GM12878 (cell line): ENCODE measurements around the gene CD82. TPM values are rescaled to one million over a fixed set of nuclear protein-coding genes. Genes with fewer than 3 reads are reported as not detected.

ENCODE experiments used
- BHLHE40 ChIP-seq, 2 experiments: fragments of 450-650 bp in 1 of 2; IDR thresholded peaks; 2 replicates each; pipeline ENCODE4 v1.6.1; 2011 to 2017; ENCODE audit warnings: low read depth in 2 of 2, borderline replicate concordance in 1 of 2, improper control_type of control experiment in 1 of 2, low read length in 1 of 2, mild to moderate bottlenecking in 1 of 2
- BMI1 ChIP-seq: fragments of 450-650 bp; IDR thresholded peaks from 2 replicates; pipeline ENCODE4 v1.6.1; 2016; ENCODE audit warnings: mild to moderate bottlenecking, moderate library complexity, borderline replicate concordance
- CEBPB ChIP-seq, 2 experiments: fragments of 150-350 bp in 1 of 2; IDR thresholded peaks; 2 replicates each; pipeline ENCODE4 v1.6.1; 2012 to 2014; ENCODE audit warnings: low read depth in 2 of 2, low read length in 2 of 2, borderline replicate concordance in 1 of 2, inconsistent platforms in 1 of 2
- ELK1 ChIP-seq: IDR thresholded peaks from 2 replicates; pipeline ENCODE4 v1.6.1; 2012; ENCODE audit warnings: low read depth, low read length, improper control_type of control experiment
- IRF4 ChIP-seq: IDR thresholded peaks from 2 replicates; pipeline ENCODE4 v1.6.1; 2011; ENCODE audit warnings: low read depth, low read length
- NFIC ChIP-seq: IDR thresholded peaks from 2 replicates; pipeline ENCODE4 v1.6.1; 2012; ENCODE audit warnings: low read depth, mild to moderate bottlenecking, inconsistent platforms, low read length, moderate library complexity
- NFXL1 ChIP-seq: fragments of 450-650 bp; IDR thresholded peaks from 2 replicates; pipeline ENCODE4 v1.6.1; 2017; ENCODE audit warnings: antibody characterized with exemption, mild to moderate bottlenecking, borderline replicate concordance
- POU2F2 ChIP-seq: IDR thresholded peaks from 3 replicates; pipeline ENCODE4 v1.6.1; 2011; ENCODE audit warnings: low read depth, mild to moderate bottlenecking, low read length, borderline replicate concordance
- RAD51 ChIP-seq: fragments of 450-650 bp; IDR thresholded peaks from 2 replicates; pipeline ENCODE4 v1.6.1; 2016; ENCODE audit warnings: moderate library complexity, mild to moderate bottlenecking, inconsistent platforms
- REST ChIP-seq: IDR thresholded peaks from 2 replicates; pipeline ENCODE4 v1.6.1; 2012; ENCODE audit warnings: mild to moderate bottlenecking, low read depth, low read length
- SMARCA5 ChIP-seq: fragments of 450-650 bp; IDR thresholded peaks from 2 replicates; pipeline ENCODE4 v1.6.1; 2017; ENCODE audit warnings: mild to moderate bottlenecking
- SMC3 ChIP-seq: IDR thresholded peaks from 2 replicates; pipeline ENCODE4 v1.6.1; 2011; ENCODE audit warnings: low read length, improper control_type of control experiment, borderline replicate concordance
- STAT1 ChIP-seq: fragments of 450-650 bp; conservative IDR thresholded peaks from 2 replicates; pipeline ENCODE4 v1.6.1; 2014; ENCODE audit warnings: antibody characterized with exemption, mild to moderate bottlenecking
- TCF12 ChIP-seq: IDR thresholded peaks from 2 replicates; pipeline ENCODE4 v1.6.1; 2011; ENCODE audit warnings: low read depth, mild to moderate bottlenecking, low read length
- USF1 ChIP-seq: IDR thresholded peaks from 2 replicates; pipeline ENCODE4 v1.6.1; 2011; ENCODE audit warnings: borderline replicate concordance, low read depth, mild to moderate bottlenecking, moderate library complexity, mixed read lengths, low read length; ENCODE audit not compliant: insufficient read depth; ENCODE audit errors: extremely low read length
- ZBTB40 ChIP-seq: fragments of 450-650 bp; IDR thresholded peaks from 2 replicates; pipeline ENCODE4 v1.6.1; 2016; ENCODE audit warnings: mild to moderate bottlenecking, moderate library complexity, borderline replicate concordance
- ZNF24 ChIP-seq: fragments of 450-650 bp; IDR thresholded peaks from 2 replicates; pipeline ENCODE4 v1.6.1; 2017; ENCODE audit warnings: antibody characterized with exemption, mild to moderate bottlenecking
- polyA plus RNA-seq, 11 experiments: library from polyadenylated mRNA; depleted of rRNA in 4 of 11; unstranded in 6 of 11; stranded (reverse) in 5 of 11; fragments of >200 nt; fragmentation: Nextera tagmentation in 4 of 11; fragmentation: Illumina TruSeq in 1 of 11; extraction: Ambion mirVana in 4 of 11; extraction: Trizol in 1 of 11; gene quantifications; 1 replicate in 1 of 11; 2 replicates in 10 of 11; pipeline versions ENCODE4 v1.2.1 to v1.2.3, GENCODE V29; 2011 to 2016; ENCODE audit warnings: inconsistent platforms in 2 of 11, missing spikeins in 2 of 11, low read depth in 1 of 11
- total RNA-seq, 4 experiments: library from RNA; depleted of rRNA in 3 of 4; stranded (reverse); fragments of >200 nt in 3 of 4; fragmentation: Illumina TruSeq in 1 of 4; extraction: Trizol in 1 of 4; gene quantifications; 2 replicates each; pipeline versions ENCODE4 v1.2.1 to v1.2.3, GENCODE V29; 2013 to 2021

CD82 gene
- total and polyA plus RNA-seq, 10 of the 15 experiments (the other 5 are each of a cell fraction or from before 2014, with no cell fraction given): 5.2 to 180 (median 84.7) TPM

- TF ChIP-seq REST (no peak), STAT1 (peak; percentile 39; the same call in 1 of the 2 replicates), POU2F2 (0 out of 3 replicates have a peak, but pooled peaks have one; percentile 45), CEBPB (IDR thresholded peaks at IDR 0.05; ENCODE audit: borderline replicate concordance in 1 of 2, low read depth in 2 of 2, low read length in 2 of 2) (no peak), SMARCA5 (peak; percentile 20; the same call in 1 of the 2 replicates), NFIC (peak; percentile 80; the same call in 1 of the 2 replicates), RAD51 (no peak), ZNF24 (0 out of 2 replicates have a peak, but pooled peaks have one; percentile 6), SMC3 (0 out of 2 replicates have a peak, but pooled peaks have one; percentile 15), BHLHE40 (IDR thresholded peaks at IDR 0.05; ENCODE audit: borderline replicate concordance in 1 of 2, low read depth in 2 of 2, low read length in 1 of 2) (peak in 1 of 2 experiments; percentile 33; a peak in 1 of 4 replicates), USF1 (no peak), IRF4 (peak; percentile 82), NFXL1 (no peak), BMI1 (peak; percentile 85), TCF12 (no peak), ELK1 (no peak), ZBTB40 (peak; percentile 32; the same call in 1 of the 2 replicates)
Measured at GRCh38 chr11:44559207-44559939, 6.1 kb upstream of the CD82 start (continued).
